ENCODE measurements around the gene SLC1A4. TPM values are rescaled to one million over a fixed set of nuclear protein-coding genes. Genes with fewer than 3 reads are reported as not detected.

SLC1A4 gene
- total and polyA plus RNA-seq, 2 of the 4 experiments (the other 2 are of a cell fraction) = 6.8 to 8.1 TPM

- Histone ChIP-seq H3K79me1 (ENCODE audit: low read depth in 1 of 2, low read length in 2 of 2) (no peaks in the 10 kb centered on the region), H4K20me1 (ENCODE audit: insufficient read depth, low read length) (no peaks in the 10 kb centered on the region), H3K9me3 (ENCODE audit: control insufficient read depth, insufficient read depth, low read length) (no peaks in the 10 kb centered on the region), H3K4me2 (ENCODE audit: low read depth, low read length) (no peak overlapping the region), H3K9me1 (ENCODE audit: insufficient read depth, low read length) (0 out of 2 replicates have a peak, but pooled peaks cover 3% of the 10 kb centered on the region), H3K36me3 (ENCODE audit: control insufficient read depth, insufficient read depth, low read length) (no peaks in the 10 kb centered on the region), H3K4me1 (ENCODE audit: control insufficient read depth, insufficient read depth, low read length) (peaks cover 4% of the 10 kb centered on the region; the same call in 1 of the 2 replicates), H3K27me3 (ENCODE audit: control insufficient read depth, insufficient read depth, low read length) (peaks cover 3% of the 10 kb centered on the region), H3K4ac (ENCODE audit: low read depth, low read length) (no peak overlapping the region), H2BK5ac (ENCODE audit: low read depth, low read length, poor library complexity, severe bottlenecking) (no peak overlapping the region), H2AK5ac (ENCODE audit: low read depth, low read length) (no peak overlapping the region), H3K27ac (ENCODE audit: insufficient read depth, low read length) (no peak overlapping the region), H2BK120ac (ENCODE audit: low read depth, low read length) (no peak overlapping the region), H3K9ac (ENCODE audit: low read depth, low read length) (no peak overlapping the region), H2BK15ac (ENCODE audit: low read depth, low read length) (no peak overlapping the region), H3K23ac (ENCODE audit: low read depth, low read length) (no peak overlapping the region), H4K5ac (ENCODE audit: low read depth, low read length) (no peak overlapping the region), H3K14ac (replicated peaks; ENCODE audit: low read depth, low read length) (no peak overlapping the region), H3K18ac (ENCODE audit: low read depth, low read length) (no peak overlapping the region), H2BK20ac (ENCODE audit: low read depth, low read length) (no peak overlapping the region), H4K8ac (ENCODE audit: low read depth in 2 of 2, low read length in 2 of 2) (no peak overlapping the region), H3K4me3 (ENCODE audit: insufficient read depth, low read depth, low read length) (no peak overlapping the region), H4K91ac (ENCODE audit: insufficient read depth, low read depth, low read length) (no peak overlapping the region), H2AK9ac (replicated peaks; ENCODE audit: low read depth, low read length, poor library complexity) (no peak overlapping the region), H2AFZ (replicated peaks; ENCODE audit: low read length, poor library complexity) (no peak overlapping the region), H3K56ac (ENCODE audit: extremely low read depth, insufficient read depth, low read length) (no peak overlapping the region)
- dilution Hi-C loops (cut with HindIII; ENCODE audit: low sequenced_read_pairs, unreplicated experiment) = no loop called here
- no peak for TF ChIP-seq CTCF (conservative IDR thresholded peaks at IDR 0.05; ENCODE audit: low read depth, low read length)
- no peak for TF ChIP-seq RFX5 (IDR thresholded peaks at IDR 0.05; ENCODE audit: low read depth, low read length)
- no peak for TF ChIP-seq ELK1 (IDR thresholded peaks at IDR 0.05; ENCODE audit: borderline replicate concordance, low read depth, low read length)
- no peak for TF ChIP-seq SMC3 (IDR thresholded peaks at IDR 0.05; ENCODE audit: low read depth, low read length)
- TF ChIP-seq NFE2L2 (IDR thresholded peaks at IDR 0.05; ENCODE audit: low read depth, low read length) = no peak
- TF ChIP-seq RAD21 (IDR thresholded peaks at IDR 0.05; ENCODE audit: low read length) = no peak
- TF ChIP-seq USF2 (IDR thresholded peaks at IDR 0.05; ENCODE audit: low read depth, low read length) = no peak
- no peak for TF ChIP-seq MAFK (IDR thresholded peaks at IDR 0.05; ENCODE audit: low read depth, low read length)
- ChIA-PET POLR2A (ENCODE audit: unreplicated experiment) (no interaction called here), CTCF (no interaction called here)
- in situ Hi-C loops (cut with MboI; ENCODE audit: low sequenced_read_pairs) = loop anchor here (25.0 kb wide), 1 partner anchor 694 kb away; no protein-coding TSS in a partner anchor
- ATAC-seq (ENCODE audit: low read depth) = no peak
- intact Hi-C loops (cut with micrococcal nuclease) = no loop called here
- WGBS, 2 experiments (ENCODE audit: extremely low coverage in 2 of 2, insufficient read length in 1 of 2) = 50% methylated on average over 1 of the region's 8 CpGs; no CpG with 5 or more reads in 1 of the 2 experiments
- BruUV-seq (replicated peaks) = no TSS peak
- no peak for DNase-seq
These were observed 42.3 kb downstream of the SLC1A4 start for GRCh38 chr2:65031341-65032018.

Data from IMR-90 (cell line).